NCI-H1417 treated with DMSO at 0.1 percent for 48 hours (cell line): Measurements from ENCODE around the gene BICC1.

Source experiments
- DNase-seq: peaks from one replicate; lab custom pipeline; 2025; lab: John Stamatoyannopoulos, UW

Gene BICC1

DNA sequence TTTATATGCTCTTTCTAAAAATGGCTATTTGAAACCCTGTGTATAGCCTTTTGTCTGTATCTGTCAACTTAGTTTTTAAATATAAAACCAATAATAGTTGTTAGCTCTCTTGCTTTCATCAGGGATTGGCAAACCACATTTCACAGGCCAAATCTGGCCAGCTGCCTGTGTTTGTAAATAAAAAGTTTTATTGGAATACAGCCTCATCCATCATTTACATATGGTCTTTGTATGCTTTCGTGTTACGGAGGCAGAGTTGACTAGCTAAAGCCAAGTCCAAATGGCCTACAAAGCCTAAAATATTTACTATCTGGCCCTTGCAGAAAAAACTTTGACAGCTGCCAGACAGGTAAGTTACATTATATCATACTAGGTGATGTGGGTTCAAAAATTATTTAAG, 235.0 kb downstream of the BICC1 start:
- DNase-seq: no peak

DNA sequence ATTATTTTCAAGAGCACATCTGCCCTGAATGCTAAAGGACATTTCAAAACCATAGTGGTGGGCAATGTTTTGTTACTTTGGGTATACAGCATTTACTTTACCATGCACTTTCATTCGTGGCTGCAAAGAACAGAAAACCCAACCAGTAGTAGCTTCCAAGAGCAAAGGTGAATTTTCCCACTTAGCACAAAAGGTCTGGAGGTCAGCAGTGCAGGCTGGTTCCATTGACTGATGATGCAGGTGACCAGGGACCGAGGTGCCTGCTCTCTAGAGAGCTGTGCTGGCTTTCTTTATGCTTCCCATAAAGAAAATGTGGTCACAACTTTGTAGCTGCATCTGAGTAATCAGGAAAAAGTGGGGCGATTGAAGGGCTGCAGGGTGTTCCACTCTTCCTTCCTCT, 240.0 kb downstream of the BICC1 start:
- DNase-seq: no peak

DNA sequence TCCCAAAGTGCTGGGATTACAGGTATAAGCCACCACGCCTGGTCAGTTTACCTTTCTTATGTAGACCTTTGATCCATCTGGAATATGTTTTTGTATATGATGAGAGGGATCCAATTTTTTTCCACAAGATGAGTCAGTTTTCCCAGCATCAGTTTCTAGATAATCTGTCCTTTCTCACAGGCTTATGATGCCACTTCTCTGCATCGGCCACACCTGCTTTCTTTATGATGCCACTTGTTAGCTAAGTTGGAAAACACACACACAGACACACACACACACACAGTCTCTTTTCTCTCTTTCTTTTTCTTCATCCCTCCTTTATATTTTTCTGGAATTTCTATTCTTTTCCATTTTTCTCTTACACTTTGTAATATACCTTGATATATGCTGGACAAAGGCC, 240.8 kb downstream of the BICC1 start:
- DNase-seq: no peak

DNA sequence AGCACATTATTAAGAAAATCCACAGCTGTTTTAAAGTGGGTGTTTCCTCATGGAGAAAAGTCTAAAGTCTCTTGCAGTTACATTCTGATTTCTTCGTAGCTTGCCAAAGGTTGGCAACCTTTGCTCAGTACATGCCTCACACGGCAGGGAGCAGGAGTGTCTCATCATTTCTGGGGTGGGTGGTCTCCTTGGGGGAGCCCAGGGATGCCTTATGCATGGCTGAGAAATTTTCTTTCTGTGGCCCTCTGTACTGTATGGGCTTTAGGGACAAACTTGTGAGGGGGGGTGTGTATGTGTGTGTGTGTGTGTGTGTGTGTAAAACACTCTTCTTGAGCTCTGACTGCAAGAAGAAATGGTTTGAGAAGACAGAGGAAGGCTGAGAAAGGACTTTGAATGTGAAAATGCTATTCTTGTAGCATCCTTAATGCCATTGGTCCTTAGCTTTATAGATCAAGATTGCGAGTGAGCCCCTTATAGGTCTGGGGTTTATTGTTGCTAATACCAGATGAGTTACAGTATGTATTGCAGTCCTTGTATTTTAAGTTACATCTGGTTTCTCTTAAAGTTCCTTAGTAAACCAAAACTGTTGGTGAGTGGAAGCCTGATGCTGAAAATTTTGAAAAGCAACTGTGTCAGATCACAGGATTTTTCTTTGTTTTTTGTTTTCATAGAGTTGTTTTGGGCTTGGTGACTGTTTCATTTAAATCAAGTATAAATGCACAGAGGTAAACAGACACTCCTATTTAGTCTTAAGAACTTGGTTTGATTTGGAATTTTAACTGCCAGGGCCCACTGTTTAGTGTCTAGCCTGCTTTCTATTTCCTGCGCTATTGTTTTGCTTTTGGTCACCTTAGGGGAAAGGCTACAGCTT, 242.0 kb downstream of the BICC1 start:
- DNase-seq: no peak

DNA sequence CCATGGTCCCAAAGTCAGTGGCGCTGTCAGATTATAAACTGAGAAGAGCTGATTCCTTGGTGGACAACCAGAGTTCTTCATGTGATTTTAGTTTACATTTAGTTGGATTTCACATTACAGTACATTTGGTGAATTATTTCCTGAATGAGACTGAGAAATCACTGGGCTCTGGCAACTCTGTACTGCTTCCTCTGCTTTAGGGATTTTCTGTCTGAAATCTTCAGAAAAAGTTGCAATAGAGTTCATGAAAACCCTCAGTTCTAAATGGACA, 242.6 kb downstream of the BICC1 start:
- no peak for DNase-seq

DNA sequence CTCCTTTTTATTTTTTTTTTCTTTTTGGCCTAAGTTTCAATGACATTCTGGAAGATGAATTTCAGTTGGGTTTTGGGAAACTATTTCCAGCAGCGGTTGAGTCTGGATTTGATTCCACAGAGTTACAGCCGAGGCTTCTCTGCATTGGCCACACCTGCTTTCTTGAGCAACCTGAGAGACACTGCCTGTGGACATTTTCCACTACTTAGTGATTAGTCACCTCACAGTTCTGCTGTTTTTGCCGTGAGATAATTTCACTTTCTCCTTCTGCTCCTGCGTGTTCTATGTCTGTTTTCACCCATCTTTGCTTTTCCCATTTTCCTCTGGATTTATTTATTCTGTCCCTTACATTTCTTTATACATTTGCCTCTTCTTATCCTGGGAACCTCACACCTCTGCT, 243.0 kb downstream of the BICC1 start:
- DNase-seq: no peak

DNA sequence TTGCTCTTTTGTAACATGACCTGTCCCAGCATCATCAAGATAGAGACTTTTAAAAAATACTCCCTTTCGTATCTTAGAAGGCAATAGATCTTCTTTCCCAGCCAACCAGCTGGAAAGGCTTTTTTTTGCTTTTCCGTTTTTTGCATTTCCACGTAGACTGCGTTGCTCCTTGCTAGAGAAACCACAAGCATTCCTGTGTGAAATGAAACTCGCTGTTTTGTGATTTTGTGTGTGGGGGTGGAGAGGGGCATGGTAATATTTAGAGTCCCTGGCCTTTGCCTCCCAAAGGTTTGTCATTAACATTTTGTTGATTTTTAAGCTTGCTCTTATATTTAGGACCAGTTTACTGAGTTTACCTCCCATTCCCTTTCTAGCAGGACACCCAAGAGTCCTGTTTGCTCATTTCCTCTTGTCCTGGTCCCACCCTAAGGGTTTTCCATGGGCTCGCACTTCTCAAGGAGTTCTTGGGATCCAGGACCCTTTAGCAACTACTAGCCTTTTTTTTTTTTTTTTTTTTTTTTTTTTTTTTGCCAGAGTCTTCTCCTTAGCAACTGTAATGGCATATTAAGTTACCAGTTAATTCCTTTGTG, 243.6 kb downstream of the BICC1 start:
- no peak for DNase-seq

DNA sequence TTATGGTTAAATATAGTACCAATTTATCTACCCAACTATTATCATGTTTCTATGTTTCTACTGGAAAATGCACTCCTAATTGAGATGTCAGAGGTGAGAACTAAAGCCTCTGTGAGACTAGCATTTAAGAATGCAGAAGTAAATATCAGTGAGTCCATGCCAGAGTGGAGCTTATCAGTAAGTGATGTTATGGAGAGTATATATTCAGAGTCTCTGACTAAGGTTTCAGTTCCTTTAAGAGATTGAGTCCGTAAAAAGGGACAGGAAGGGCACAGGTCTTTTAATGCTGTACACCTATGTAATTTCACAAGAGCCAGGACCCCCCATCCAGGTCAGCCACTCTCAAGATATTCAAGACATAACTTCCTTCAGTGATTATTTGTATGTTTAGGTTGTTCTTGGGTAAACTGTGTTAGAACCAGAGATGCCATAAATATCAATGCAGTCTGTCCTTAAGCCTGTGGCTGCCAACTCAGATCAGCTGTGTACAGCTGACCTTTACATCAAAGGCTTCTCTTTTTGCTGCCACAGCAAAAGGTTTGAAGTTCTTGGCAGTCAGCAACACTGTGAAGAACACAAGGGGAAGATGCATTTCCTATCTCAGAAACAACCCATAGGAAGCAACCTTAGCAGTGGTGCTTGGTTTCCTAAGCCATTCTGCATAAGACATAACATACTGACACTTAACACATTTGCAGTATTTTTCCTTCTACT, 244.8 kb downstream of the BICC1 start:
- DNase-seq: no peak

DNA sequence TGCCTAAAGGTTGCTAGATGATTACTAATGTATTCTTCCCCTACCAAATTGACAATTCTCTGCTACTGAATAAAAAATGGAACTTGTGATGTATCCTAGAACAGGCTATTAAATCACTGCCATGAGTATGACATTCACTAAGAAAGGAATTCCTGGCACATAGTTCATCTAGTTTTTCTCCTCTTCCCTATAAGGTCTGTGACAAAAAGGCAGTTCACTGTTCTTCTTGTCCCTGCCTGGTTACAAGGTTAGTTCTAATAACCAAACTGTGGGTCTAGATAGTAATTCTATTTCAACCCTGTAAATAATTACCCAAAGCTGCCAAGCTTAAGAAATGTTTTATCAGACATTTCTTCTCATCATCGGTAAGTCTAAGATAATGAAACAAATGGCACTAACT, 245.6 kb downstream of the BICC1 start:
- no peak for DNase-seq

DNA sequence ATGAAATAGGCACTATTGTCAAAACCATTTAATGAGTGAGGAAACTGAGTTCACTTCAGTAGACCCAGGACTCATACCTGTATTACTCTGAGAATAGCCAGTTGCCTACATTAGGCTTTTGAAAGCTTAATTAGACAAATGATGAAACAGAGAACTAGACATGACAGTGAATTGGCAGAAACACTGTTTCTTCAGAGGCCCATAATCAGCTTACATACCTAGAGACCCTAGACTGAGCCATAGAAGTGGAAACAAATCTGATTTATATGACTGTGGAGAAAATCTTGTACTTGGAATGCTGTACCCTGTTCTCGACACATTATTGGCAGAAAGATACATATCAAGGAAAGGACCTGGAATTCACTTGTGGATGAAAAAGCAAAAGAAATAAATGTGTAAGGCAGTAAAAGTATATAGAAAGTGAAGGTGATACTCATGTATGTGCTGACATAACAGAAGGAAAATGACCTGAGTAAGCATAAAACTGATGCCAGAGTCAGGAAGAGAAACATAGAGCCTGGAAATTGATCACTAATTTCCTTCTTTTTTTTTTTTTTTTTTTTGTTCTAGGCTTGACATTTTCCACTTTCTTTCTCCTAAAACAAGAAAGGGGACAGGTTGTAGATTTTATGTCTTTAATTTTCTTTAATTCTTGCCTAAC, 251.5 kb downstream of the BICC1 start:
- DNase-seq: no peak

DNA sequence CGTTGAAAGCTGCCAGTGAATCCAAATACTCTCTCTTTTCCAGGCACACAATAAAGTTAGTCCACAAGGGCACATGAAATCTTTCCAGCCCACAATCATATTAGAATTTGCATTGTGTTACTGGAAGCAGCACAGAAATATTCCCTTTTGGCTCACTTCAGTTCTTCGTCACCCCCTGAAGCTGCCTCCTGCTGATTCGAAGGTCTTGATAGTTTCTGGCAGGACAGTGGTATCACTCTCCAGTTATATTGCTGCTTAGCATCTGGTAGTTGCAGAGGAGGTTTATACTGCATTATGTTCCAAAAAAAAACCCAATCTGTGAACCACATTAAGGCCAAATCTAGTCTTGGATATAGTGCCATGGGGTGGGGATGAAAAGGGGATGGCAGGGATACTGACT, 253.2 kb downstream of the BICC1 start:
- no peak for DNase-seq

DNA sequence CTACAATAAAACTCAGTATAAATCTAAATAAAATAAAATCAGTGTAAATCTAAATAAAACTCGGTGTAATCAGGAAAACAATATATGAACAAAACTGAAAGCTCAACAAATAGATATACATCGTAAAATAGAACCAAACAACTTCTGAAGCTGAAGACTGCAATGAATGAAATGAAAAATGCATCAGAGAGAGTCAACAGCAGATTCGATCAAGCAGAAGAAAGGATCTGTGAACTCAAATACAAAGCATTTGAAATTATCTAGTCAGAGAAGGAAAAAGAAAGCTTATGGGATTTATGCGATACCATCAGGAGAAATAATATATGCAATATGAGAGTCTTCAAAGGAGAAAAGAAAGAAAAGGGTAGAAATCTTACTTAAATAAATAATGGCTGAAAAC, 255.0 kb downstream of the BICC1 start:
- no peak for DNase-seq

DNA sequence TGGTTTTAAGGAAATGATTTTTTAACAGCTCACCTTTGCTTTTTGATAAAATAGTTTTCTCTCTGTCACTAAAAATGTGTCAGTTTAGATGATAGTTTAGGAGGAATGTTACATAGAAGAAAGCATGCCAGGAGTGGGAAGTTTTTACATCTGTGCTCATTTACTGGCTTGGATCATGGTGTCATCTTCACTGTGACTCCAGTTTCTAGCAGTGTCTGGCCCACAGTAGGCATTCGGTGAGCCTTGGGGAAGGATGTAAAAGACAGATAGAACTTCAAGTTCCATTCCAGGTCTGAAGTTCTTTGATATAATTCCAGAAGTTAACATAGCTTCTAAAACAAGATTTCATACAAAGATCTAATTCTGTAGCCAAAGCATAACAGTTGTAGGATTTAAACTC, 259.2 kb downstream of the BICC1 start:
- no peak for DNase-seq

DNA sequence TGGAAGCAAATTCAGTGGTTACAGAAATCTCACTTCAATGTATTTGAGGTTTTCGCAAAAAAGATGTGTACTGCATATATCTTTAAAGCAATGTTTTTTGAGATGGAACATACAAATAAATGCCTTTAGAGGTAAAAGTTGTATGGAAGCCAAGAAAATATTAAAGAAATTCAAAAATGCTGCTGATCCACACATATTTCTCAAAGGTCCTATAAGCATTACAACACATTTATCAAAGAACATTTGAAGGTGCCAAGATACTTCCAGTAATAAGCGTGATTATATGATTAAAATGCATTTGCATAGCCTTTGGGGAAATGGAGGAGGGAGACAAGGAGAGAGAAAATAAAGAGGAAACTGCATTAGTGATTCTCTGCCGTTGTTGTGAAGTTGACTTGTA, 260.1 kb downstream of the BICC1 start:
- no peak for DNase-seq

DNA sequence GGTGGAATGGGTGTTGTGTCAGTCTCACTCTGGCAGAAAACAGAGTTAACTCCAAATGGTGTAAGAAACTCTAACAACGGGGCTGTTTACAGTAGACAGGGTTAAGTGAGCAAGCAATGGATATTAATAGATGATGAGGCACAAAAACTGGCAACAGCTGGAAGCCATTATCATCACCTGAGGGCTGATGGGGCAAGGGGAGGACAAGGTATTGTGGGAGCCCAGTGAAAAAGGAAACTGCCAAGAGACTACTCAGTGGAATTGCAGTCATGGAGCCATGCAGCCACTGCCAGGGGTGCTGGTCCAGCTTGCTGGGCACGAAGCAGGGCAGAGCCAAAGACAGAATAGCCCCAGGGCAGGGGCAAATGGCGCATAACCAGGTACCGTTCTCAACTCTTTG, 260.7 kb downstream of the BICC1 start:
- no peak for DNase-seq

DNA sequence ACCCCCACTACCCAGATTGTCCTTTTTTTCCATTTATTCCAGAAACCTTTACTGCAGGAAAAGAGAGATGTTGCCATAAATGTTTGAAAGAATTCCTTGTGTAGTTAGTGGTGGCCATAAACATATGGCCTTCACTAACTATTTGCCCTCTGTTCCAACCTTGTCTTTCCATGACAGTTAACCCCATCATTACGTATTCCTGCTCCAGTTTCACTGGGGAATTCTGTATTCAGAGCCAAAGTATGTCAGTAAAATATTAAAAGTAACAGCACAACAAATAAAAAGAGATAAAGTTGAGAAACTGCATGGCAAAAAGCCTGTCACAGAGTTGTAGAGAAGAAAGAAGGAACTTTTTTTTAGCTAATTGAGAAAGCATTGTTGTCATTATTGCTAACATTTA, 261.3 kb downstream of the BICC1 start:
- DNase-seq: no peak

DNA sequence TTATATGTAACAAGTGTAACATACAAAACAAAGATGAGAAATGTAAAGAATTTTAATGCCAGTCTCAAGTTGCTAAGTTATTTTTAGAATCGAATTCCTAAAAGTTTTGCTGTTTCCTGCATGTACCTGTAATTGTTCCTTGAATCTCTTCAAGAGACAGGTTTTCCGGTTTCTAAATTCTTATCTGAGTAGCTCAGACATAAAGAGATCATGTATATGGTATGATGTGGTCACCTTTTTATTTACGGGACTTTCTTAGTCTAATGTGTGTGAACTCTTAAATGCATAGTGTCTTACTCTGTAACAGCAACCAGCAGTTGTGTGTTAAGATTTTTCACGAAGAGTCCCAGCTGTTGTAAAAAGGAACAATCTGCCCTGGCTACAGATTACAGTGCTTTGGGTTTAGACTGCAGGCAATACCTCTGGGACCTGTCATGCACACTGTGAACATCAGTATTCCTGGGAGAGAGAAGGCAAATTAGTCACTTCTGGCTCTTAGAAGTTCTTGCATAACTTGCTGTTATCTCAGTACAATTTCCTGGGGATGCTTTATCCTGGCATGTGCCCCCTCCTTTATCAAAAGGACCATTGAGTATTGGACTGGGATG, 263.4 kb downstream of the BICC1 start:
- DNase-seq: no peak

DNA sequence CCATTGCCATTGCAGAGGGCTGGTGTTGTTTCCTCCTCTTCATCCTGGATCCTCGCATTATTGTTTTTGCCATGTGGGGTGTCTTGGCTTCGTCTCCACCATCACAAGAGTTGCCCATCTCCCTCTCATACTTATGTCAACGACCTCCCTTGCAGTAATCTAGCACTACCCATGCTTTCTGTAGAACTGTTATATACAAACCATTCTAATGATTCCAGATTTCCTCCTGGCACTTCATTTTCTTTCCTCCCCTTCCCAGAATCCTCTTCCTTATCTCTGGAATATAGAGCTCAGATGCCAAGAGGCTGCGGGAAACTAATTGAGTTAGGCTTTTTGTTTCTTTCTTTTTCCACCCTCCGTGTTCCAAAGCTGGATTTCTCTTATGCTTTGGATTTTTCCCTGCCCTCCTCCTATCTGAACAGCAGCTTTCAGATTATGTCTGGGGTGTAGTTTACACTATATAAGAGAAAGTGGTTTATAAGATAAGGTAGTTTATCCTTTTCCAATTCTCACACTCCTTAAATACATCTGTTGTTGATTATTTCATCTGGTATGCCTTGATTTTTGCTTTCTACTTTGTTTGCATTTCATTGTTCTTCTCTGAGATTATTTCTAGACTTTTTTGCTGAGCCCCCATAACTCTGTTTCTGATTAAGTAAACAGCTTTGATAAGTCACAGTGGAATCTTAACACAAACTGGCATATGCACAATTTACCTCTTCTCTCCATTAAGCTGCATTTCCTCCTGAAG, 264.1 kb downstream of the BICC1 start:
- no peak for DNase-seq

DNA sequence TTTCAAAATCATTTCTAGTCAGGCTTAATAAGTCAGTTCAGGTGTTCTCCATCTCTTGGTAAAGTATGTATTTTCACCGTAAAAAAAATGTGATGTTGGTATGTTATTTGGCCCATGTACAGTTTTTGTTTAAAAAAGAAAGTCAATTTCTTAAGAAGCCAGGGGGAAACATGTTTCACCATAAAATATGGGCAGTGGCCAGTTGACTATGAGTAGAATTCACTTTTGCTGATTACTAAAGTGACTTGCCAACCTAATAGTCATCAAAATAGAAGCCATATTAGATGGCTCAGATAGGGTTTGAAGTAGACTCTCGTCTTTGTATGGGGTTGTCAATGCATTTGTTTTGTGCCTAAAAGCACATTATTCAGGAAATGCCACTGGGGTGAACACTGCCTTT, 266.3 kb downstream of the BICC1 start:
- no peak for DNase-seq

DNA sequence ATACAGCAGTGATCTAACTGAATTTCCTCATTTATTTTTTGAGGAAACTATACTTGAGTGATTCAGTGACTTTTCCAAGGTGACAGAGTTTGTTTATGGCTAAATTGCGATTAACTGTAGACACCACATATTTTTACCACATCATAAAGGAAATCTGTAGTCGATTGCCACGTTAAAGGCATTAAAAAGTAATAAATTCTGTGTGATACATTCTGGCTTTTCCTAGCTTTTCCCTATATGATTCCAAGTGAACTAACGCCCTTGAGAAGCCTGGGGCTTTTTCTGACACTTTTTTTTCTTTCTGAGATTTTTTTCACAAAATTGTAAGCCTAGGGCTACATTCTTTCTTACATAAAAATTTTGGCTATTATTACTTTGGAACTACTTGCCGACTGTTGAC, 266.9 kb downstream of the BICC1 start:
- no peak for DNase-seq

DNA sequence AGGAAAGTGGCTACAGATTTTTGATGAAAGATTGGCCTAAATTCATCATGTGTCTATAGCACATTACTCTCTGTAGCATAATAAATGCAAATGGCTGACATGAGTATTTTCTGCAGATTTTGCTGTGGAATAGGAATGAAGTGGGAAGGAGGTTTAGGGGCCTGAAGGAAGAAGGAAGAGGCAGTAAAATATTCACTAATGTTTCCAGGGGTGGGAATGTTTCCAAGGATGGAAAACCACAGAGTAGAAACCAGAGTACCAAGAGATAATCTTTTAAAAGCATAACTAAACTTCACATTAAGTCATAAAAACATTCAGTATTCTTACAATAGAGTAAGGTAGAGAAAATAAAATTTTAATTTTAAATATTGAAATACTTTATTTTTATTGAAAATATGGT, 267.8 kb downstream of the BICC1 start:
- DNase-seq: no peak
